ENCODE measurements around the gene TENM4. TPM values are rescaled to one million over a fixed set of nuclear protein-coding genes. Genes with fewer than 3 reads are reported as not detected.

The TENM4 gene
- total and polyA plus RNA-seq, 11 donors, result 0.08 to 6.4 (median 1.0) TPM

- TF ChIP-seq CTCF (IDR thresholded peaks at IDR 0.05), result no peak
- TF ChIP-seq POLR2A (IDR thresholded peaks at IDR 0.05), result no peak
- Histone ChIP-seq H3K36me3 (no peaks in the 10 kb centered on the region), H3K9me3 (no peaks in the 10 kb centered on the region), H3K4me1 (peaks cover 0 to 4% (median 0%) of the 10 kb centered on the region in 12 donors), H3K27ac (no peak overlapping the region), H3K27me3 (no peaks in the 10 kb centered on the region), H3K4me3 (no peak overlapping the region)
- intact Hi-C loops (cut with DNase I), result no loop called here
- DNase-seq (no peak), ATAC-seq (no peak)
- 56 to 73% (median 60%) methylated on average over 5 of the region's 5 CpGs for WGBS, 4 donors
Measured at GRCh38 chr11:78783846-78784245, 657.0 kb downstream of the TENM4 start.

- no peaks in the 10 kb centered on the region for H3K36me3 ChIP-seq
- H3K4me3 ChIP-seq, result no peak overlapping the region
- no peak for DNase-seq
- intact Hi-C loops (cut with DNase I), result no loop called here
- H3K9me3 ChIP-seq, result no peaks in the 10 kb centered on the region
- H3K27me3 ChIP-seq, result no peaks in the 10 kb centered on the region
- H3K27ac ChIP-seq, result no peak overlapping the region
- no peak for ATAC-seq
- peaks cover 0 to 4% (median 0%) of the 10 kb centered on the region in 12 donors for H3K4me1 ChIP-seq
- TF ChIP-seq POLR2A (IDR thresholded peaks at IDR 0.05) (no peak), CTCF (IDR thresholded peaks at IDR 0.05) (no peak)
- 98 to 100% (median 99%) methylated on average over 1 of the region's 1 CpG for WGBS, 4 donors
Measured at GRCh38 chr11:78783301-78783700, 657.5 kb downstream of the TENM4 start.

GRCh38 chr11:78782725-78783124 lies 658.1 kb downstream of the TENM4 start:
- Histone ChIP-seq H3K9me3 (no peaks in the 10 kb centered on the region), H3K4me1 (peaks cover 0 to 4% (median 0%) of the 10 kb centered on the region in 12 donors), H3K36me3 (no peaks in the 10 kb centered on the region), H3K4me3 (no peak overlapping the region), H3K27ac (no peak overlapping the region), H3K27me3 (no peaks in the 10 kb centered on the region)
- WGBS, 4 donors, result 95 to 99% (median 98%) methylated on average over 2 of the region's 2 CpGs
- ATAC-seq, result no peak
- intact Hi-C loops (cut with DNase I), result no loop called here
- DNase-seq, result no peak
- TF ChIP-seq CTCF (IDR thresholded peaks at IDR 0.05) (no peak), POLR2A (IDR thresholded peaks at IDR 0.05) (no peak)

GRCh38 chr11:78780889-78781288 lies 659.9 kb downstream of the TENM4 start:
- Histone ChIP-seq H3K4me1 (peaks cover 0 to 4% (median 0%) of the 10 kb centered on the region in 12 donors), H3K27me3 (no peaks in the 10 kb centered on the region), H3K9me3 (no peaks in the 10 kb centered on the region), H3K27ac (no peak overlapping the region), H3K36me3 (no peaks in the 10 kb centered on the region), H3K4me3 (no peak overlapping the region)
- 93 to 96% (median 93%) methylated on average over 3 of the region's 3 CpGs for WGBS, 4 donors
- DNase-seq (no peak), ATAC-seq (no peak)
- TF ChIP-seq CTCF (IDR thresholded peaks at IDR 0.05), result no peak
- TF ChIP-seq POLR2A (IDR thresholded peaks at IDR 0.05), result no peak
- intact Hi-C loops (cut with DNase I), result no loop called here

Data from heart left ventricle (tissue), 16 donors.